HG02759 (cell line): ENCODE measurements around the gene GALE.
"Not testable (repeated sequence)": the region's sequence is repeated elsewhere in the genome, so short reads cannot be mapped to it uniquely, and the experiment has no call there.

Experiments used
- ATAC-seq: cut with Tn5 transposase; IDR thresholded peaks from one replicate; pipeline ENCODE4 v1.9.1; 2021; ENCODE audit warnings: mild to moderate bottlenecking, moderate library complexity; ENCODE audit not compliant: unreplicated experiment

The GALE gene

DNA sequence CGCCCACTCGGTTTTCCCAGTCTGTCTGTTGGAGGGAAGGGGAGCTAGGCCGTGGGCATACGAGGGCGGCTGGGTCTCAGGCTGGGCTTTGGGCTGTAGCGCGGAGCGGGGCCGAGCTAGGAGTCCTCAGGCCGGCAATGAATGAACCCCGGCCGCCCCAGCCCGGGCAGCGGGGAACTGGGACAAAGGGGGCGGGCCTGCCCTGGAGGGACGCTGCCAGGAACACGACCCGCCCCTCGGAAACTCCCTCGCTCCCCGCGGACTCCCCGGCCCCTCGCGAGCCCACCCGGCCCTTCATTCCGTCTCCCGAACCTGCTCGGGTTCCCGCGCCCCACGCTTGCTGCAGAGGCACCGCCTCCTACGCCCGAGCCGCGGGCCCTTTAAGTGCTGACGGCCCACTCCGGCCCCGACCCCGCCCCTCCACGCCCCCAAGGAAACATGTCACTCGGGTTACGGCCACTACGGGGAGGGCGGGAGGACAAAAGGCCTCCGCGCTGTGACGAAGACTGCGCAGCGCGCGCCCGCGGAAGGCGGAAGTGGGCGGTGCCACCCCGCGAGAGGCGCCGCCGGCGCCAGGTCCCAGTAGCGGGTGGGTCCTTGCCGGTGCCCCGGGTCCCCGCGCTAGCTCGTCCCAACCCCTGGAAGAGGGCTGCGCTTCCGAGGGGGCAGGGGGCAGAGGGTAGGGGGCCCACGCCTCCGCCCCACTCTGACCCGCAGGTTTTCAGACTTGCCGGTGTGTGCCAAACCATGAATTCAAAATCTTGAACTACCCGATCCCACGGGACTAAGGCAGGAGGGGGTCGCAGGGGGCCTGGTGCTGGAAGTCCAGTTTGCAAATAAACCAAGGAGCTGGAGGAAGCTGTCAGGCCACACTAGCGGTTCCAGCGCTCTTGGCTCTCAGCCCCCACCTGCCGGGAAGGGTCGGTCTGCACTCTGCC, at the start of gene GALE:
TSS of gene GALE (minus strand) at position 355 of the 938 bp plus-strand sequence. CDS start 1,747 bp downstream, outside the sequence.
- peak; percentile 86 for ATAC-seq

DNA sequence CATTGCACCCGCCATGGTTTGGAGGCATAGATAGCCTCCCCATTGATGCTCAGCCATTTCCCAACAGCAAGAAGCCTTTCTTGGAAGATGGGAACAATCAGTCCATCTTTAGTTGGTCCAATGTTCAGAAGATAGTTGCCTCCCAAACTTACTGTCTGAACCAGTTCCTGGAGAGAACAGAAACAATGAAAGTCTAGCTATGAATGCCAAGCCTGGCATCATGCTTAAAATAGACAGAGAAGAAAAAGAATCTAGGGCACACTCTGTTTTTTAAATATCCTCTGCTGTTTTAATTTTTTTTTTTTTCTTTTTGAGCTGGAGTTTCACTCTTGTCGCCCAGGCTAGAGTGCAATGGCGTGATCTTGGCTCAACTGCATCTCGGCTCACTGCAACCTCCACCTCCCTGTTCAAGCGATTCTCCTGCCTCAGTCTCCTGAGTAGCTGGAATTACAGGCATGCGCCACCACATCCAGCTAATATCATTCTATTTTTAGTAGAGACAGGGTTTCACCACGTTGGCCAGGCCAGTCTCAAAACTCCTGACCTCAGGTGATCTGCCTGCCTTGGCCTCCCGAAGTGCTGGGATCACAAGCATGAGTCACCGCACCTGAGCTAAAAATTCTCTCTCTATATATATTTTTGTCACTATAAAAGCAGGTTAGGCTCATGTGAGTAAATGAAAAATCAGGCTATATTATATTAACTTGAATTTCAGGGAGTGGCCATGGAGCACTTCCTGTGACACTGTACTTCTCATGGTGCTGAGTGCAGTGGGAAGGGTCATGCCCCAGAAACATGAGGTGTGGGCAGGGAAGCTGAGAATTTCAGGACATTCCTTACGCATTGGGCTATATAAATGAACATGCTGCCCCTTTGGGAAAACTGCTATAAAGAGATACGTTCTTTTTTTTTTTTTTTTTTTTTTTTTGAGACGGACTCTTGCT, 48.4 kb upstream of the GALE start:
- no peak for ATAC-seq

- ATAC-seq, result not testable (repeated sequence)
These were observed 47.0 kb upstream of the GALE start for GRCh38 chr1:23847482-23848095.

DNA sequence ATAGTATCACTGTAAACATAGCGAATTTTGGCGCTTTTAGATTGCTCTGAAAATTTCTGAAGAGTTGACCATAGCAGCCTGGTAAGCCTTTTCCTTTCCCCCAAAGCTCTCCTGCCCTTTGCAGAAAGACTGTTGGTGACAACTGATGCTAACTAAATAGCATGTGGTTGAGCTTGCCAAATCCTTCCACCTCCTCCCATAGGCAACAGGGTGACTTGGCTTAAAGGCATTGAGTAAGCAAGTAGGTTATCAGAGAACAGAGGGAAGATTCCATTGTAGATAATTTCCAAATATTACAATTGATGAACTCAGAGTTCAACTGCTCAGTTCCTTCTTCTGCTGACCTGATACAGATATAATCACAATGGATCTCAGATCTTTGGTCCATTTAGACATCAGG, 44.6 kb upstream of the GALE start:
- ATAC-seq, result no peak

- ATAC-seq, result no peak
These were observed 43.1 kb upstream of the GALE start for GRCh38 chr1:23843644-23844043.

- peak; percentile 56 for ATAC-seq
These were observed 37.9 kb upstream of the GALE start for GRCh38 chr1:23838401-23838866.

GRCh38 chr1:23837908-23838307, 37.4 kb upstream of the GALE start:
- no peak for ATAC-seq

GRCh38 chr1:23836037-23836436, 35.5 kb upstream of the GALE start:
- no peak for ATAC-seq

DNA sequence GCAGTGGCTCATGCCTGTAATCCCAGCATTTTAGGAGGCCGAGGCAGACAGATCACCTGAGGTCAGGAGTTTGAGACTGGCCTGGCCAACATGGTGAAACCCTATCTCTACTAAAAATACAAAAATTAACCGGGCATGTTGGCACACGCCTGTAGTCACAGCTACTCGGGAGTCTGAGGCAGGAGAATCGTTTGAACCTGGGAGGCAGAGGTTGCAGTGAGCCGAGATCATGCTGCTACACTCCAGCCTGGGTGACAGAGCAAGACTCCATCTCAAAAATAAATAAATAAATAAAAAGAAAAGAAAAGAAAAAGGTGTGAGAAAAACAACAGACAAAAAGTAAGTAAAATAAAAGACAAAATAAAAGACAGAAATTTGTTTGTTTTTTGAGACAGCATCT, 33.6 kb upstream of the GALE start:
- ATAC-seq, result not testable (repeated sequence)

DNA sequence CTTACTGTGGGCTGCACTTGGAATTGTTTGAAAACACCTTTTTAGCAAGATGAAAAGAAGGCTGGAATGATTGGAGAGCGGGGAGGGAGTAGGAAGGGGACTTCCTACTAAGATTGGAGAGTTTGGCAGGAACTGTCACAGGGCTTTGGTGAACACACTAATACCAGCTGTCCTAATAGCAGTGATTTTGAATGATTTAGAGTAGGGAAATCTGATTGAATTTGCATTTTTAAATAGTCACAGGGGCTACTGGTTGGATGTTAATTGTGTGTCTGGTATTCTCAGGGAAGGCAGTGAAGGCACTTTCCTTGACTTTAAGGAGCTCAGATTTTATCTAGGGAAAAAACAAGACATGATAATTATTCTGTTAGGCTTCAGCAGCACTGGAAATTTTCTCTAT, 27.2 kb upstream of the GALE start:
- no peak for ATAC-seq

DNA sequence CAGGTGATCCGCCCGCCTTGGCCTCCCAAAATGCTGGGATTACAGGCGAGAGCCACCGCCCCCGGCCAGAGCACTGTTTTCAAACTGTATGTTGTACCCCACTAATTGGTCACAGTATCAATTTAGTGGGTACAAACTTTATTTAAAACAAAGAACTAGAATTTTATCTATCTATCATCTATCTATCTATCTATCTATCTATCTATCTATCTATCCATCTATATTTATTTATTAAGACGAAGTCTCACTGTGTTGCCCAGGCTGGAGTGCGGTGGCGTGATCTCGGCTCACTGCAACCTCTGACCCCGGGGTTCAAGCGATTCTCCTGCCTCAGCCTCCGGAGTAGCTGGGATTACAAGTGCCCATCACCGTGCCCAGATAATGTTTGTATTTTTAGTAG, 26.0 kb upstream of the GALE start:
- ATAC-seq, result not testable (repeated sequence)

DNA sequence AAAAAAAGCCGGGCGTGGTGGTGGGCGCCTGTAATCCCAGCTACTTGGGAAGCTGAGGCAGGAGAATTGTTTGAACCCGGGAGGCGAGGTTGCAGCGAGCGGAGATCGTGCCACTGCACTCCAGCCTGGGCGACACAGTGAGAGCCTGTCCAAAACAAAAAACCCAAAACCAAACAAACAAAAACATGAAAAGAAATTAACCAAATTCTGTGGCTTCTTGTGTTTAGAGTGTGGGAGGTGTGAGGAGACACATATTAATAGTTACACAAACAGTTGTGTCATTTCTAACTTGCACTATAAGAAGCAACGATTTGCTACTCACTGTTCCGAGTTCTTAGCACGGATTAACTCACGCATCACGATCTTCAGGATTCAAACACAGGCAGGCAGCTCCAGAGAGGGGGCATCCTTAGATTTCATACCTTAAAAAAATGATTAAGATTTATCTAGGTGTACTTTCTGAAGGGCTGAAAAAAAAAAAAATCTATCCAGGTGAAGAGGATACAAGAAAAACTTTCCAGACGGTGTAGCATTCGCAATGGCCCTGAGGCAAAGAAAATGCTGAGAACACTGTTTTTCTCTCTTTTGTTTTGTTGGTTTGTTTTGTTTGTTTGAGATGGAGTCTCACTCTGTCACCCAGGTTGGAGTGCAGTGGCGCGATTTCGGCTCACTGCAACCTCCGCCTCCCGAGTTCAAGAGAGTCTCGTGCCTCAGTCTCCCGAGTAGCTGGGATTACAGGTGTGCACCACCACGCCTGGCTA, 25.4 kb upstream of the GALE start:
- no peak for ATAC-seq

GRCh38 chr1:23825076-23825761, 24.7 kb upstream of the GALE start, which contains the start of gene HMGCL:
Gene HMGCL, minus strand, starts transcription at chr1:23825429. Its CDS starts 14 bp downstream, at chr1:23825415.
- ATAC-seq, result peak; percentile 86

- no peak for ATAC-seq
These were observed 24.1 kb upstream of the GALE start for GRCh38 chr1:23824711-23825075.

- ATAC-seq, result no peak
These were observed 23.2 kb upstream of the GALE start for GRCh38 chr1:23823767-23824166.

- ATAC-seq, result no peak
These were observed 17.1 kb upstream of the GALE start for GRCh38 chr1:23817633-23818032.

DNA sequence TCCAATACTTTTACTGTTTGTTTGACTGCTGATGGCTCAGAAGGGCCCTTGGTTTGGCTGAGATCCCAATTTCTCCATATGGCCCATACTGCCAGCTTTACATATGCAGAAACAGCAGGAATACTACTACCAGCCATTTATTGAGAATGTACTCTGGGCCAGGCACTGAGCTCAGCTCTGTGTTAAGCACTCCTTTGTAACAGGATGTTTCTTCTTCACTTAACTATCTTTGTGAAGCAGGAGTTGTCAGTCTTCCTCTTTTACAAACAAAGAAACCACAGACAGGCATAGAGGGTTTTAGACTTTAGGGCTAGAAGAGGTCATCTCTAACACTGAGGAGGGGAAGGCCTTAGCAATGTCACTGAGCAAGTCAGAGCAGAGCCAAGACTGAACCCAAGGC, 16.4 kb upstream of the GALE start:
- ATAC-seq, result no peak

DNA sequence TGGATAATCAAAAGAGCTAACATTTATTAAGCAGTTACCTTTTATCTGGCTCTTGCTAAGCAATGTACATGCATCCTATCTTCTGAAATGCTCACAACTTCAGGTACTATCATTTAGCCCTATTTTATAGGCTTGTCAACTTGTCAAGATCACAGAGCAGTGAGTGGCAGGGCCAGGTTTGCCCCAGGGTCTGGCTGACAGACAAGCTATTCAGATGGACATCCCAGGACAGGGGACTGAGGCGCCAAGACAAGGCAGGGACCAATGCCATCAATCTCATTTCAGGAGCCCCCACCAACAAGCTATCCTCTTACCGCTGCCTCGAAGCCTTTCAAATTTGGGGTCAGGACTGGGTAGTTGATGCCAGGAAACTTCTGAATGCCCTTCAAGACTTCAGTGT, 15.8 kb upstream of the GALE start:
- no peak for ATAC-seq

- no peak for ATAC-seq
These were observed 13.5 kb upstream of the GALE start for GRCh38 chr1:23814016-23814415.
